ENCODE measurements around the gene POPDC2. TPM values are rescaled to one million over a fixed set of nuclear protein-coding genes. Genes with fewer than 3 reads are reported as not detected.

POPDC2 gene
- total RNA-seq, 1 donor from 2014 or later, result 0.65 TPM

DNA sequence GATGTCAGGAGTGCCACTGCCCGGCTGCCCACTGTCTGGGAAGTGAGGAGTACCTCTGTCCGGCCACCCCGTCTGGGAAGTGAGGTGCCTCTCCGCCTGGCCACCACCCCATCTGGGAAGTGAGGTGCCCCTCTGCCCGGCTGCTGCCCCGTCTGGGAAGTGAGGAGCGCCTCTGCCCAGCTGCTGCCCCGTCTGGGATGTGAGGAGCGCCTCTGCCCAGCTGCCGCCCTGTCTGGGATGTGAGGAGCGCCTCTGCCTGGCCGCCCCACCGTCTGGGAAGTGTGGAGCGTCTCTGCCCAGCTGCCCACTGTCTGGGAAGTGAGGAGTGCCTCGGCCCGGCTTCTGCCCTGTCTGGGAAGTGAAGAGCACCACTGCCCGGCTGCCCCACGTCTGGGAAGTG, 13.5 kb upstream of the POPDC2 start:
- DNase-seq (ENCODE audit: low spot score), result no peak
- no peak for ATAC-seq

DNA sequence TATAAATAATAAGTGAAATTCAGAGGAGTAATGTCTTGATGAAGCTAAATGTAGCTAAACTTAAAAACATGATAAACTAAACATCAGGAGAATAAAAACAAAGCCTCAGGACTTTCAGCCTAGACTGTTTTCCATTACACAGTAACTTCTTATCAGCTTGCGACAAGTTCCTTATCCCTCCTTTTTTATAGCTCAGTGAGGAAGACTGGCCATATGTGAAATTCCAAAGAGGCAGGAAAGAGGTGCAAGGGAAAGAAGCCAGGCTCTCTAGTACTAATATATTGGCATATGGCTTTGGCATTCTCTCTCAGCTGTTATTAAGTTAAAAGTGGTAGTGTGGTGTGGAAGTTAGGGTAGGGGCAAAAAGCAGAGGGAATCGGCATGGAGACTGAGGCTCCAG, 12.4 kb upstream of the POPDC2 start:
- no peak for ATAC-seq
- no peak for DNase-seq (ENCODE audit: low spot score)

GRCh38 chr3:119669906-119670570, 9.6 kb upstream of the POPDC2 start:
- DNase-seq (ENCODE audit: low spot score) (no peak), ATAC-seq (no peak)

GRCh38 chr3:119665954-119666559, 5.7 kb upstream of the POPDC2 start:
- no peak for ATAC-seq
- no peak for DNase-seq (ENCODE audit: low spot score)

DNA sequence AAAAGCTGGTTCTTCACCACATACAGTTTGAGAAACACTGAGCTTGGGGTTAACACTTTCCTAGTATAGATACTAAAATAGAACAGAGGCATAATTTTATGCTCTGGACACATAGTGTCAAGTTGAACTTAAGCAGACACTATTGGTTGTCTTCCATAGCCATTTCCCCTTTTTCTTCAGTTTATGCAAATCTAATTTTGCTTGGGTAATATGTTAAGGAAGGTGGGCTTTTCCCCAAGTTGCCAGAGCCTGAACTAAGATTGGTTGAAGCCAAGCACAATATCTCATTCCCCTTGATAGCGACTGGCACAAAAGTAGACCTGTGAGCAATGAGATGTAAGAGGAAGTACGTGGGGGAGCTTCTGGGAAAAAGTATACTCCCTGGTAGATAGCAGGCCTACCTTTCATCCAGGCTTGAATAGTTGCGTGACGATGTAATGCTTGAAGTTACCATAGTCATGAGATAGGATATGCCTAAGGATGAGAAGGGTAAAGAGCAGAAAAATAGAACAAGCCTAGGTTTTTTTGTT, 4.5 kb upstream of the POPDC2 start:
- ATAC-seq (no peak), DNase-seq (ENCODE audit: low spot score) (no peak)

DNA sequence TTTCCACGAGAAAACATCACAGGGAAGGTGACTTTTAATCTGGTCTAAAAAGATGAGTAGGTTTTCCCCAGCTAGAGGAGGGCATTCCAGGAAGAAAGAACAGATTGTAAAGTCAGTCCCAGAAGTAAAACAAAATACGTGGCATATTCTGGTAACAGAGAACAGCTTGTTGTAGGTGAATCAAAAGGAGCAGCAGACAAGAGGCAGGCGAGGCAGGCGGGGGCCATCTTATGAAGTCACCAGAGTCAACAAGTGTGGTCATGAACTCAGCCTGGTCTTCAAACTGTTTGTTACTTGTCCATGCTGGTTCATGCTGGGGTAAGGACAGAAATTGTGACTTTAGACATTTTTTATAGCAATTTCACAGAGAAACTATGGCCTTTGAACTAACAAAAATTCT, 4.0 kb upstream of the POPDC2 start:
- no peak for DNase-seq (ENCODE audit: low spot score)
- no peak for ATAC-seq

GRCh38 chr3:119663885-119664284, 3.5 kb upstream of the POPDC2 start:
- DNase-seq (ENCODE audit: low spot score) (no peak), ATAC-seq (no peak)

DNA sequence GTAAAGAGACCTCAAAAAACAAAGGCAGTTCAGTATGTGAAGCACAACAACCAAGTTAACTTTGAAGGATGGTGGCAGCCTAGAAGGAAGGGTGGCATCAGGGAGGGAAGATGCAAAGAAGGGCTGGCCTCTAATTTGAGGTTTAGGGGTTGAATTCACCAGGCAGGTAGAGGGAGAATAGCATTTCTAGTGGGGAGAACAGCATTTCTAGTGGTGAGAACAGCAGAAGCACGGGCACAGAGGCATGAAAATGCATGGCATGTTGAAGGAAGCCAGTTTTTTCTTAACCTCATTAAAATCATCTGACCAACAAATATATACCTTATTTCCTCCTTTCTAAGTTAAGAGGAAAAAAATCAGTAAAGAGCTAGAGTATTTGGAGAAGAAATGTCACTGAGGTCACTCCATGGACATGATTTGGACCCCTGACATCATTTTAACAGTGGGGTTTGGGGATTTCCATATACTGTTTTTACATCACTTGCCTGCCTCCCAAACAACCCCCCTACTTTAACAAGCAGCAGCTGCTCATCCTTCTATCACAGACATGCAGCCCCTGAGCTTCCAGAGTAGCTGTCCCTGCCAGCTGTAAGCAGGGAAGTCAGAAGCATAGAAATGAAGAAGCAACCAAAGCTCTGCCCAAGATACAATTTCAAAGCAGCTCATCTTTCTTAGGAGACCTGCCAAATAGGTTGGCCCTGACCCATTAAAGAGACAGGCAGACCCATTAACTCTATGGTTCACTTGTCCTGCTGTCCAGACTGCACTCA, 2.4 kb upstream of the POPDC2 start:
- DNase-seq (ENCODE audit: low spot score), result no peak
- peak; percentile 23 for ATAC-seq

GRCh38 chr3:119659606-119660291, 640 bp downstream of the POPDC2 start:
- ATAC-seq (no peak), DNase-seq (ENCODE audit: low spot score) (no peak)

GRCh38 chr3:119658994-119659393, 1.4 kb downstream of the POPDC2 start:
- no peak for ATAC-seq
- no peak for DNase-seq (ENCODE audit: low spot score)

GRCh38 chr3:119657887-119658702, 2.3 kb downstream of the POPDC2 start:
- no peak for ATAC-seq
- no peak for DNase-seq (ENCODE audit: low spot score)

DNA sequence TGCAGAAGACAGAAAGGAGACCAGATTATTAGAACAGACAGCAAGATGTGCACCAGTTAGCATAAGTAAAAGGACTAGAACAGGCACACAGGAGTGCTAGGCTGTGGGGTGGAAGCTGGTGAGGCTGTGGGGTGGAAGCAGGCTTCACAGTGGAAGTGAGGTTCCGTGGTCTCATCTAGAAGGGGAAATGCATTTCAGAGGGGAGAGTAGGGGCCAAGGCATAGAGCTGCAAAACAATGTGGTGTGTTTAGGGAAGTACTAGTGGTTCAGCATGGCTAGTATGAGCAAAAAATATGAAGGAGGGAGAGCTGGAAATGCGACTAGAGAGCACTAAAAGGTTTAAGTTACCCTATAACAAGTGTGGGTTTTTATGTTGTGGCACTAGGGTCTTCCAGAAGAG, 6.5 kb downstream of the POPDC2 start:
- ATAC-seq (peak; percentile 20), DNase-seq (ENCODE audit: low spot score) (no peak)

- DNase-seq (ENCODE audit: low spot score), result no peak
- ATAC-seq, result peak; percentile 39
These were observed 7.9 kb downstream of the POPDC2 start for GRCh38 chr3:119652306-119653033.

DNA sequence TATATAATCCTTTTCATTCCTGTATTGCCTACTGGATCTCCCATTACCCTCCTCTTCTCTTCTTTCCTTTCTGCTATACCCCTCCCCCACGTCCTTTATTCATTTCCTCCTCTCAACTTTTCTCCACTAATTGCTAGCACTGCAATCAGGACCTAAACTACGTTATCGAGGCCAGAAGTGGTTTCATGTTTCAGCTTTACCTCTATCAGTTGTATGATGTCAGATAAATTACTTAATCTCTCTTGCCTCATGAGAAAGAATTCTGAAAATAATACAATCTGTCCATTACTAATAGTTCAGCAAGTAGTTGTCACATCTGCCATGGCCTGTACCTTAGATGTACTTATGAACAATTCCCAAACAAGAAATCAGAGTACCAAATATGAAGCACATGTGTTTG, 10.6 kb downstream of the POPDC2 start:
- ATAC-seq (no peak), DNase-seq (ENCODE audit: low spot score) (no peak)

GRCh38 chr3:119647843-119648575, 12.4 kb downstream of the POPDC2 start:
- DNase-seq (ENCODE audit: low spot score), result no peak
- ATAC-seq, result no peak

DNA sequence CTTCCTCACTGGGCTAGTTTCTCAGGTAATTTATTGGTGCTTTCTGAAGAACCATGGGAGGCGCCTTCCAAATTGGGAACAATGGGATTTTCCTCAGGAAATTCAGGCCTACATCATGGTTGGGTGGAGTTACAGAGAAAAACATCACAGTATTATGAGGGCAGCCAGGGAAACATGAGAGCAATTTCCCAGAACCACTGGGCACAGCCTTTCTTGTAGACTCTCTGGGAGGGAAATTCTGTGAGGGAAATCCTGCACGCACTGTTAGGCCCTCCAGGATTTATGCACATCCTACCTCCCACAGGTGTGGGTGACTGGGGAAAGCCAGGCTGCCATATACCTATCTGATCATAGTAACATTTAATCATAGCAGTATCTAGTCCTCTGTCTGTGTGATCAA, 13.2 kb downstream of the POPDC2 start:
- no peak for DNase-seq (ENCODE audit: low spot score)
- ATAC-seq, result peak; percentile 10

DNA sequence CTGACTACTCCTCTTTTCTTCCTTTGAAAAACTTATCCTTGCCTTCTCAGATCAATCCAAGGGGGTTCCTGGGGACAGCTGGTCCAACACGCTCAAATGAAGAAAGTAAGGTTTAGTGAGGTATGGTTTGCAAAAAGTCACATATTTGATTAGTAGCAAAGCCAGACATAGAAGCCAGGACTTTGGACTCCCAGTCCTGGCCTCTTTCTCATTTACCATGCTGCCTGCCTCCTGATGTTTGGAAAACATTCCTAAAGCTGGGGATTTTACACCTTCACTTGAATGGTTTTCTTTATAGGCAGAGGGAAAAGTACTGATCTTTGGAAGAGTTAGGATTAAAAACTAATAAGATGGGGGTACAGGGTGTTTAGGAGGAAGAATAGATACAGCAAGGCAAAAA, 14.6 kb downstream of the POPDC2 start:
- ATAC-seq, result peak; percentile 98

GRCh38 chr3:119644481-119644880, 15.9 kb downstream of the POPDC2 start:
- DNase-seq (ENCODE audit: low spot score) (no peak), ATAC-seq (no peak)

More for the DNA sequence above, 14.6 kb downstream of the POPDC2 start:
- no peak for DNase-seq (ENCODE audit: low spot score)

DNA sequence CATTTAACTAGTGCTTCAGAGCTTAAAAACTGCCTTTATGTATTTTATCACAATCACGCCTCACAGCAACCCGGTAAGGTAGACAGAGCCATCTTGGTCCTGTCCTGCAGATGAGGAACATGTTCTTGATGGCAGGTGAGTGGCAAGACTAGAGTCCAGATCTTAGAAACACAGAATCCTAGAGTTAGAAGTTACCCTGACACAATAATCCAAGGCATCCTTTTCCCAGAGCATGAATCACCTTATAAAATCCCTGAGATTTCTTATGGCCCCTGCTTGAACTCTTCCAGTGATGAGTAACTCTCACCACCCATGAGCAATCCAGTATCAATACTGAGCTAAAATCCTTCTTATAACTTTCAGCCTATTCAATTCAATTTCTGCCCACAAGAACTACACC, 16.9 kb downstream of the POPDC2 start:
- ATAC-seq, result no peak
- DNase-seq (ENCODE audit: low spot score), result no peak
